NCI-H69 (cell line): ENCODE measurements around the gene SLC5A11.
"Not testable (repeated sequence)": the region's sequence is repeated elsewhere in the genome, so short reads cannot be mapped to it uniquely, and the experiment has no call there.

Source experiments
- DNase-seq: peaks from one replicate; lab custom pipeline; 2025; lab: John Stamatoyannopoulos, UW

Gene SLC5A11, protein sequence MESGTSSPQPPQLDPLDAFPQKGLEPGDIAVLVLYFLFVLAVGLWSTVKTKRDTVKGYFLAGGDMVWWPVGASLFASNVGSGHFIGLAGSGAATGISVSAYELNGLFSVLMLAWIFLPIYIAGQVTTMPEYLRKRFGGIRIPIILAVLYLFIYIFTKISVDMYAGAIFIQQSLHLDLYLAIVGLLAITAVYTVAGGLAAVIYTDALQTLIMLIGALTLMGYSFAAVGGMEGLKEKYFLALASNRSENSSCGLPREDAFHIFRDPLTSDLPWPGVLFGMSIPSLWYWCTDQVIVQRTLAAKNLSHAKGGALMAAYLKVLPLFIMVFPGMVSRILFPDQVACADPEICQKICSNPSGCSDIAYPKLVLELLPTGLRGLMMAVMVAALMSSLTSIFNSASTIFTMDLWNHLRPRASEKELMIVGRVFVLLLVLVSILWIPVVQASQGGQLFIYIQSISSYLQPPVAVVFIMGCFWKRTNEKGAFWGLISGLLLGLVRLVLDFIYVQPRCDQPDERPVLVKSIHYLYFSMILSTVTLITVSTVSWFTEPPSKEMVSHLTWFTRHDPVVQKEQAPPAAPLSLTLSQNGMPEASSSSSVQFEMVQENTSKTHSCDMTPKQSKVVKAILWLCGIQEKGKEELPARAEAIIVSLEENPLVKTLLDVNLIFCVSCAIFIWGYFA

DNA sequence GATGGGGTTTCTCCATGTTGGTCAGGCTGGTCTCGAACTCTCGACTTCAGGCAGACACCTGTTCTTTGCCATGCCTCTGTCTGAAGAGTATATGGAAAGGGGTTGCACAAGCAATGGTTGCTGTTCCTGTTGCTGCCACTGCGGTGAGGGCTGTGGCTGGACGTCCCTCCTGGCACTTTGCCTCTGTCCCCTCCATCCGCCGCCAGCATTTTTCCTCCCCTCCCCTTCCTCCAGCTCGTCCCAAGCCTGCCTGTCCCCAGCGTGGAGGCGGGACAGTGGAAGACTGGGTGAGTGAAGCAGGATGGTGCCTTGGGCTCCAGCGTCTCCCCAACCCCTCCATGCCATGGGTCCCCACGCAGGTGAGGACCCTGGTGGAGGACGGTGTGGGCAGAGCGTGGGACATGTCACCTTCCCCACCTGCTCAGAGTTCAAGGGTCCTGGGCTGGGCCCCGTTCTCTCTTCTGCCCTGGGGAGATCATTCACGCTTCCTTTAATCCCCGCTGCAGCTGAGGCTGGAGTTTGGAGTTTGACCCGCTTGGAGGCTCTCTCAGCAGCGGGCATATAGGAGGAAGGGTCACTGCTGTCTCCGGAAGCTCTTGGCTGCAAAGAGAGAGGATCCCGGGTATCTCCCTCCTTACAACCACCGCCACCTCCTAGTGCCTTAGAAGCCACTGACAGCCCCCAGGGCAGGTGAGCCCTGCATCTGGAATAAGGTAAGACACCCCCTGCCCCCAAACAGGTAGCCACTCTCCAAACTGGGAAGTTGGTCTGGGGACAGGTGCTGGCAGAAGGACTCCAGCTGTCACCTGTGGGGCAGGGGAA lies at the start of gene SLC5A11:
TSS of gene SLC5A11 (plus strand) at position 238 of the 822 bp plus-strand sequence. CDS start 12,681 bp downstream, outside the sequence.
- no peak for DNase-seq

- no peak for DNase-seq
Observed at GRCh38 chr16:24800586-24800985, 45.2 kb upstream of the SLC5A11 start.

- no peak for DNase-seq
Observed at GRCh38 chr16:24801761-24802302, 43.9 kb upstream of the SLC5A11 start.

GRCh38 chr16:24805484-24805883 lies 40.3 kb upstream of the SLC5A11 start:
- no peak for DNase-seq

DNA sequence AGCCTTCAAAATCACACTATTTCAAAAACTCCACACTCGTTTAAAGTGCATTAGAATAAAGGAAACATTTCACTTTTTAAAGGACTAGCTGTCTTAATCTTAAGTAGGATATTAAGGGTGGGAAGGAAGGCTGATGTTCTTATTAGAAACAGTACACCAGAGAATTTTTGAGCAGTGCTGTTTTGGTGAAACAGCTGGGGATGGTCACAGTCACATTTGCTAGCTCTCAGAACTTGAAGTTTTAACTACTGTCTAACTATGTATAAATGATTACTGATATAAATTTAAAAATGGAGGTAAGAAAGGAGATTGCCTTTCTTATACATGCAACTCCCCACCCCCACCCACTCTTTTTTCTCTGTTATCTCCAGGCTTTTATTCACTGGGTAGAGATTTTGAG lies 38.5 kb upstream of the SLC5A11 start:
- DNase-seq = no peak

GRCh38 chr16:24810951-24811843 lies 34.6 kb upstream of the SLC5A11 start:
- no peak for DNase-seq

GRCh38 chr16:24812813-24813212 lies 33.0 kb upstream of the SLC5A11 start:
- not testable (repeated sequence) for DNase-seq

DNA sequence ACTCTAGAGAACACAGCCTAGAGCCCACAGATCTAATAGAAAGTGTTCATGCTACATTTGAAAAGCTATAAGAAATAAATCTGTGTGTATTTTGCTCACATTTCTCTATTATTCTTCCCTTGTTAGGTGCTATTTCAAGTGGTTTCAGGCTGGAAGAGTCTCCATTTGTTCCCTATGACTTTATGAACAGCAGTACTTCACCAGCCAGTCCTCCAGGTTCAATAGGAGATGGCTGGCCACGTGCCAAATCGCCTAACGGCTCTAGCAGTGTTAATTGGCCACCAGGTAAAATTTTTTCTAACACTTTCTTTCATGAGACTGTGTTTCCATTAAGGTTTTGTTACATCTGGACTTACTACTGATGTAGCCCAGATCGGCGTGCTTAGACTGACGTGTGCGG lies 30.7 kb upstream of the SLC5A11 start:
- peak; percentile 25 for DNase-seq

- DNase-seq = no peak
Observed at GRCh38 chr16:24816688-24817087, 29.1 kb upstream of the SLC5A11 start.

- peak; percentile 19 for DNase-seq
Observed at GRCh38 chr16:24819462-24820040, 26.2 kb upstream of the SLC5A11 start.

DNA sequence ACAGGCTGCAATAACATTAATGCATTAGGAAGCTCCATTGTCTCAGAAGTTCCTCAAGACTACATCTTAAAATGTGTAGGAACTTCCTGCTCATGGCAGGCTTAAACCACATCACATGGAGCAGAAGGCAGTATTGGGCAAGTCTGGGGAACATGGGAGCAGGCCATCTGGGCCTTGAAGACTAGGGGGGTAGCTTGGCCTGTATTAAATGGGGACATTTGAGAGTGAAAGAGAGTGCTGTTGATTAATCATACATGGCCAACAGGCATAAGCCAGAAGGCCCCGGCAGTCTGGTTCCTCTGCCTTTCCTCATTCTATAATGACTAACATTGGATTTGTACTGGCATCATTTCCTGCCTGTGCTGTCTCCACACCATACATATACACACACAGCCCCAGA lies 25.2 kb upstream of the SLC5A11 start:
- no peak for DNase-seq

DNA sequence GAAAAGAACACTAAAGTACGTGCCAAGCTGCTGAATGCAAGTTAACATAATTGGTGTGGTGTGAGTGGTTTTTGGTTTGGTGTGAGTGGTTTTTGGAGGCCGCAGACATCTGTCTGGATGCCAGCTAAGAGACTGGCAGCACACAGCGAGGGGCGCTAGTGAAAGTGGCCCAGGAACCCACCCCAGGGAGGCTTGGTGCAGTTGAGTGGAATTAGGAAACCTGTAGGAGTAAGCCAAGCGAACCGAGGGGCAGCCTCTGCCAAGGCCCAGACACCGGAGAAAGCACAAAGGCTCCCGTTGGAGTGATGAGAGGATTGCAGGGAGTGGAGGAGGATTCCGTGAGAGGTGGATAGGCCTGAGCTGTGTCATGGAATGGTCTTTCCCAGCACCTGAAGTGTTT lies 24.6 kb upstream of the SLC5A11 start:
- no peak for DNase-seq

GRCh38 chr16:24822542-24822941 lies 23.2 kb upstream of the SLC5A11 start:
- no peak for DNase-seq

DNA sequence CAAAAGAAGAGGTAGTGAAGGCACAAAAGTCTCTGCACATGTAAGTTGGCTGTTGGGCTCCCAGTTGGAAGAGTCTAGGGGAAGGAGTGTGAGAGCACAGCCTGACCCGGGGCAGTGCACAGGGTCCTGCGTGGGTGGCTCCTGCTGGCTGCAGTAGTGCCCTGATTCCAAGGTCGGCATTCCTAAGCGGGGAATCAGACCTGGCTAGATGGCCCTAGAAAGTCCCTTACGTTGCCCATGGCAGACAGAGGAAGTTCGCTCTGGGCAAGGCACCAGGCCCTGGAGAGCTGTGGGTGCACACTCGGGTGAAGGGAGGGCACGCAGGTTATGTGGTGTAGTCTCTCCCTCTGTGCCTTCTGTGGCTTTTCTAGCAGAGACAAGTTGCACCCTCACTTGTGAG lies 22.8 kb upstream of the SLC5A11 start:
- DNase-seq = no peak

DNA sequence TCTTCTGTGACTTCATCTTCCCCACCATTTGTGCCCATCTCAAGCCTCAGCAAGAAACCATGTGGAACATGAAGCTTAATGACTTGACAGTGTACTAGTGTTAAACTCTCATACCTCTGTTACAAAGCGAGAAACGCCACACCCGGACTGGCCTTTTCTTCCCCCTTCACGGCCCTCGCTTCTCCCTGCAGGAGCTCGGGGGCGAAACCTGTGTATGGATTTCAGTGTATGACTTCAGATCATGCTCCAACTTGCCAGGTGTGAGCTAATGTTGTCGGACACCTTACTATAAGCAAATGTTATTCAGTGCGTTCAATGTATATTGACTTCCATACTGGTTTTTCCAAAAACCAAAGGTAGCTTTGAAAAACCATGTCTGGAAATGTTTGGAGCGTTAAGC lies 20.1 kb upstream of the SLC5A11 start:
- no peak for DNase-seq

GRCh38 chr16:24826096-24826690 lies 19.6 kb upstream of the SLC5A11 start:
- no peak for DNase-seq

DNA sequence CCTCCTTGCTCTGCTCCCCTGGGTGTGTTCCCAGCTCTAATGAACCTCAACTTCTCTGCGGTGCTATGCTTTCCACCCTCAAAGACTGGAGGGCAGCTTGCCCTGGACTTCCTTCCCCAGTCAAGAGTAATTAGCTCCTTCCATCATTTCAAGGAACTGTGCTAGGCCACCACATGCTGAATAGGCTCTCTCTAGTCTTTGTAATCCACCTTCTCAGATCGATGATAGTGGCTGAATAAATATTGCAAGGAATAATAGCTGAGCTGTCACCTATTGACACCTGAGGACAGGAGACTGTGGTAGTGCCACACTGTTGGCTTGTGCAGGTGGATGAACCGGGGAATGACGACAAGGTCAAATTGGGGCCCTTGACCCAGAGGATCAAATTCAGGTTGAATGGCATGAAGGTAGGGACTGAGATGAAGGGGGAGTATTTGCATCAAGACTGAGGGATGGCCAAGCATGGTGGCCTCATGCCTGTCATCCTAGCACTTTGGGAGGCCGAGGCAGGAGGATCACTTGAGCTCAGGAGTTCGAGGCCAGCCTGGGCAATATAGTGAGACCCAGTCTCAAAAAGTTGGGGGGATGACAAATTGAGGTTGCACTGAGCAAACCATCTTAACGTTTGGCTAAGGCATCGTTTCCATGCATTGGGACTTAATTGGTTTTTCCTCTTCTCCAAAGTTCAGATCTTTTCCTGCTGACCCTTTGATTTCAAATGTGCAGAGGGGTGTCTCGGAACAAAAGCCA lies 18.8 kb upstream of the SLC5A11 start:
- no peak for DNase-seq

GRCh38 chr16:24829153-24829552 lies 16.6 kb upstream of the SLC5A11 start:
- no peak for DNase-seq

DNA sequence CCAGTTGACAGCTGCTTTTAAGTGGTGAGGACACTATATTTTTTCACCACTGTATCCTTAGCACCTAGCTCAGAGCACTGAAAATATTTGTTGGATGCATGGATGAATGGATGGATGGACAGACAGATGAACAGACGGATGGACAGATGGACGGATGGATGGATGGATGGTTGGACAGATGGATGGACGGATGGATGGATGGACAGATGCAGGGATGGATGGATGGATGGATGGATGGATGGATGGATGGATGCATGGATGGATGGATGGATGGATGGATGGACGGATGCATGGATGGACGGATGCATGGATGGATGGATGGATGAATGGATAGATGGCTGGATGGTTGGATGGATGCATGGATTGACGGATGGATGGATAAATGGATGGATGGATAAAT lies 12.4 kb upstream of the SLC5A11 start:
- DNase-seq = no peak
